SW 1271 (cell line): Measurements from ENCODE around the gene TSPAN13.

ENCODE experiments used
- DNase-seq, 2 experiments: peaks; one replicate each; lab custom pipeline; 2025; lab: John Stamatoyannopoulos, UW

TSPAN13 gene

GRCh38 chr7:16813232-16813616 is 59.7 kb downstream of the TSPAN13 start:
- no peak for DNase-seq

GRCh38 chr7:16815001-16815400 is 61.4 kb downstream of the TSPAN13 start:
- DNase-seq, result no peak

GRCh38 chr7:16816824-16817223 is 63.3 kb downstream of the TSPAN13 start:
- DNase-seq, result no peak

GRCh38 chr7:16817536-16817935 is 64.0 kb downstream of the TSPAN13 start:
- no peak for DNase-seq

GRCh38 chr7:16818732-16819131 is 65.2 kb downstream of the TSPAN13 start:
- no peak for DNase-seq

GRCh38 chr7:16822029-16822428 is 68.5 kb downstream of the TSPAN13 start:
- no peak for DNase-seq

- no peak for DNase-seq
Measured at GRCh38 chr7:16826060-16826459, 72.5 kb downstream of the TSPAN13 start.

- no peak for DNase-seq
Measured at GRCh38 chr7:16833373-16833772, 79.8 kb downstream of the TSPAN13 start.
